Dendritic cell treated with granulocyte-macrophage colony-stimulating factor and Interleukin-4, amounts not matched to agents 40 ng/mL and 50 ng/mL, for 4 days (primary cell): ENCODE measurements around the gene C1RL.
A peak's percentile ranks its signal among the peaks of the same experiment; 100 is the strongest.

ENCODE experiments used
- H3K27ac Mint-ChIP-seq: one replicate; pipeline ENCODE4 v1.8.0; 2022; ENCODE audit warnings: mild to moderate bottlenecking, mixed read lengths
- H3K27me3 Mint-ChIP-seq: one replicate; pipeline ENCODE4 v1.8.0; 2022; ENCODE audit warnings: mild to moderate bottlenecking, mixed read lengths
- H3K36me3 Mint-ChIP-seq: one replicate; pipeline ENCODE4 v1.8.0; 2022; ENCODE audit warnings: low read depth, mixed read lengths
- H3K4me1 Mint-ChIP-seq: one replicate; pipeline ENCODE4 v1.8.0; 2022; ENCODE audit warnings: low read depth, mixed read lengths
- H3K4me3 Mint-ChIP-seq: one replicate; pipeline ENCODE4 v1.8.0; 2022; ENCODE audit warnings: mild to moderate bottlenecking, moderate library complexity, mixed read lengths
- H3K9me3 Mint-ChIP-seq: one replicate; pipeline ENCODE4 v1.8.0; 2022; ENCODE audit warnings: mixed read lengths
- intact Hi-C: fragments of 100-400 bp; cut with micrococcal nuclease; formaldehyde crosslinking; loops from one replicate; pipeline ENCODE4 v1.15.0; 2022

C1RL gene

GRCh38 chr12:7129872-7130691 lies 21.1 kb upstream of the C1RL start, which contains the start of gene CLSTN3:
CLSTN3 (plus strand) TSS chr12:7130371; CDS start chr12:7130649, 278 bp downstream.
- H3K36me3 Mint-ChIP-seq = no peaks in the 10 kb centered on the region
- intact Hi-C loops = no loop called here
- peaks cover 61% of the 10 kb centered on the region for H3K27me3 Mint-ChIP-seq

GRCh38 chr12:7129287-7129871 lies 20.4 kb upstream of the C1RL start:
- Mint-ChIP-seq H3K4me1 (peaks cover 45% of the 10 kb centered on the region), H3K4me3 (peak overlapping the region; percentile 48)

More at GRCh38 chr12:7129872-7130691, 21.1 kb upstream of the C1RL start, which contains the start of gene CLSTN3:
- H3K4me1 Mint-ChIP-seq = peaks cover 52% of the 10 kb centered on the region
- no peak within 1 kb of the TSS for H3K27ac Mint-ChIP-seq
- H3K9me3 Mint-ChIP-seq = no peaks in the 10 kb centered on the region
- H3K4me3 Mint-ChIP-seq = peak within 1 kb of the TSS; percentile 48

GRCh38 chr12:7128681-7129286 lies 19.8 kb upstream of the C1RL start, which contains the start of gene RBP5:
RBP5 (minus strand) TSS chr12:7128889; CDS start chr12:7128775, 114 bp downstream.
- Mint-ChIP-seq H3K4me3 (peak within 1 kb of the TSS; percentile 48), H3K27ac (no peak within 1 kb of the TSS), H3K27me3 (peaks cover 72% of the 10 kb centered on the region), H3K4me1 (peaks cover 39% of the 10 kb centered on the region), H3K9me3 (no peaks in the 10 kb centered on the region), H3K36me3 (no peaks in the 10 kb centered on the region)
- intact Hi-C loops = no loop called here

More at GRCh38 chr12:7129287-7129871, 20.4 kb upstream of the C1RL start:
- H3K27me3 Mint-ChIP-seq = peaks cover 66% of the 10 kb centered on the region
- no peaks in the 10 kb centered on the region for H3K36me3 Mint-ChIP-seq
- H3K9me3 Mint-ChIP-seq = no peaks in the 10 kb centered on the region
- intact Hi-C loops = no loop called here
- H3K27ac Mint-ChIP-seq = no peak overlapping the region

GRCh38 chr12:7127916-7128626 lies 19.1 kb upstream of the C1RL start:
- H3K9me3 Mint-ChIP-seq = no peaks in the 10 kb centered on the region
- H3K4me3 Mint-ChIP-seq = no peak overlapping the region
- H3K4me1 Mint-ChIP-seq = peaks cover 42% of the 10 kb centered on the region
- peaks cover 73% of the 10 kb centered on the region for H3K27me3 Mint-ChIP-seq
- no peak overlapping the region for H3K27ac Mint-ChIP-seq
- H3K36me3 Mint-ChIP-seq = no peaks in the 10 kb centered on the region
- intact Hi-C loops = no loop called here

GRCh38 chr12:7125632-7126227 lies 16.7 kb upstream of the C1RL start:
- intact Hi-C loops = no loop called here
- H3K27me3 Mint-ChIP-seq = peaks cover 51% of the 10 kb centered on the region
- no peaks in the 10 kb centered on the region for H3K9me3 Mint-ChIP-seq
- H3K4me1 Mint-ChIP-seq = peaks cover 26% of the 10 kb centered on the region
- no peak overlapping the region for H3K4me3 Mint-ChIP-seq
- H3K27ac Mint-ChIP-seq = no peak overlapping the region
- H3K36me3 Mint-ChIP-seq = no peaks in the 10 kb centered on the region

- no peak overlapping the region for H3K27ac Mint-ChIP-seq
- intact Hi-C loops = no loop called here
- peaks cover 33% of the 10 kb centered on the region for H3K27me3 Mint-ChIP-seq
- H3K9me3 Mint-ChIP-seq = no peaks in the 10 kb centered on the region
- H3K4me1 Mint-ChIP-seq = peaks cover 25% of the 10 kb centered on the region
- H3K4me3 Mint-ChIP-seq = no peak overlapping the region
- no peaks in the 10 kb centered on the region for H3K36me3 Mint-ChIP-seq
Measured at GRCh38 chr12:7123806-7124522, 14.9 kb upstream of the C1RL start.

GRCh38 chr12:7122811-7123769 lies 14.1 kb upstream of the C1RL start:
- intact Hi-C loops = no loop called here
- Mint-ChIP-seq H3K27me3 (peaks cover 24% of the 10 kb centered on the region), H3K9me3 (no peaks in the 10 kb centered on the region), H3K36me3 (no peaks in the 10 kb centered on the region), H3K27ac (no peak overlapping the region), H3K4me1 (peaks cover 31% of the 10 kb centered on the region), H3K4me3 (no peak overlapping the region)

- Mint-ChIP-seq H3K27ac (no peak overlapping the region), H3K4me1 (peaks cover 37% of the 10 kb centered on the region), H3K27me3 (peaks cover 18% of the 10 kb centered on the region), H3K36me3 (no peaks in the 10 kb centered on the region), H3K4me3 (no peak overlapping the region), H3K9me3 (no peaks in the 10 kb centered on the region)
- intact Hi-C loops = no loop called here
Measured at GRCh38 chr12:7121324-7121723, 12.3 kb upstream of the C1RL start.

- Mint-ChIP-seq H3K27me3 (peaks cover 19% of the 10 kb centered on the region), H3K4me1 (peaks cover 49% of the 10 kb centered on the region), H3K36me3 (peaks cover 8% of the 10 kb centered on the region), H3K9me3 (peaks cover 8% of the 10 kb centered on the region), H3K27ac (no peak overlapping the region), H3K4me3 (no peak overlapping the region)
- intact Hi-C loops = no loop called here
Measured at GRCh38 chr12:7120166-7120565, 11.2 kb upstream of the C1RL start.

- no peak overlapping the region for H3K27ac Mint-ChIP-seq
- peaks cover 8% of the 10 kb centered on the region for H3K9me3 Mint-ChIP-seq
- no peak overlapping the region for H3K4me3 Mint-ChIP-seq
- H3K4me1 Mint-ChIP-seq = peaks cover 50% of the 10 kb centered on the region
- peaks cover 11% of the 10 kb centered on the region for H3K36me3 Mint-ChIP-seq
- peaks cover 11% of the 10 kb centered on the region for H3K27me3 Mint-ChIP-seq
- intact Hi-C loops = no loop called here
Measured at GRCh38 chr12:7118881-7119280, 9.9 kb upstream of the C1RL start.

GRCh38 chr12:7117670-7118069 lies 8.7 kb upstream of the C1RL start:
- Mint-ChIP-seq H3K27ac (peak overlapping the region; percentile 42), H3K9me3 (peaks cover 8% of the 10 kb centered on the region), H3K36me3 (peaks cover 11% of the 10 kb centered on the region), H3K4me3 (no peak overlapping the region), H3K27me3 (peaks cover 6% of the 10 kb centered on the region), H3K4me1 (peaks cover 49% of the 10 kb centered on the region)
- intact Hi-C loops = no loop called here

- Mint-ChIP-seq H3K36me3 (peaks cover 11% of the 10 kb centered on the region), H3K27me3 (peaks cover 6% of the 10 kb centered on the region), H3K4me1 (peaks cover 49% of the 10 kb centered on the region), H3K9me3 (peaks cover 8% of the 10 kb centered on the region), H3K27ac (no peak overlapping the region), H3K4me3 (no peak overlapping the region)
- intact Hi-C loops = no loop called here
Measured at GRCh38 chr12:7116916-7117315, 7.9 kb upstream of the C1RL start.
